Nephron progenitor cell (in vitro differentiated cells): Measurements from ENCODE around the gene GLUD1.
"Not testable (repeated sequence)": the region's sequence is repeated elsewhere in the genome, so short reads cannot be mapped to it uniquely, and the experiment has no call there.

Experiments
- DNase-seq: peaks from one replicate; pipeline ENCODE4 v3.0.0; 2021
- H3K27ac Mint-ChIP-seq: 2 replicates; pipeline ENCODE4 v1.8.0; 2021; ENCODE audit warnings: mild to moderate bottlenecking, moderate library complexity, mixed read lengths
- H3K27me3 Mint-ChIP-seq: 2 replicates; pipeline ENCODE4 v1.8.0; 2021; ENCODE audit warnings: mild to moderate bottlenecking, low read depth, mixed read lengths; ENCODE audit not compliant: poor library complexity
- H3K36me3 Mint-ChIP-seq: 2 replicates; pipeline ENCODE4 v1.8.0; 2021; ENCODE audit warnings: low read depth, mixed read lengths
- H3K4me1 Mint-ChIP-seq: 2 replicates; pipeline ENCODE4 v1.8.0; 2021; ENCODE audit warnings: mixed read lengths
- H3K4me3 Mint-ChIP-seq: 2 replicates; pipeline ENCODE4 v1.8.0; 2021; ENCODE audit warnings: mild to moderate bottlenecking, moderate library complexity, mixed read lengths
- H3K9me3 Mint-ChIP-seq: 2 replicates; pipeline ENCODE4 v1.8.0; 2021; ENCODE audit warnings: mild to moderate bottlenecking, moderate library complexity, mixed read lengths
- CTCF ChIP-seq: fragments of 200-600 bp; sonication (generic); IDR thresholded peaks from 2 replicates; pipeline ENCODE4 v1.5.0; 2021; ENCODE audit warnings: antibody characterized with exemption

GLUD1 gene

GRCh38 chr10:87105446-87106124, 10.9 kb upstream of the GLUD1 start:
- Mint-ChIP-seq H3K27ac (no peak overlapping the region), H3K4me3 (no peak overlapping the region), H3K9me3 (peaks cover 3% of the 10 kb centered on the region), H3K4me1 (no peaks in the 10 kb centered on the region), H3K36me3 (peaks cover 79% of the 10 kb centered on the region), H3K27me3 (no peaks in the 10 kb centered on the region)
- no peak for DNase-seq
- no peak for TF ChIP-seq CTCF

GRCh38 chr10:87104727-87105126, 10.1 kb upstream of the GLUD1 start:
- H3K9me3 Mint-ChIP-seq, H3K4me1 Mint-ChIP-seq, H3K27me3 Mint-ChIP-seq, H3K4me3 Mint-ChIP-seq, H3K27ac Mint-ChIP-seq, DNase-seq: not testable (repeated sequence)
- peaks cover 82% of the 10 kb centered on the region for H3K36me3 Mint-ChIP-seq

- Mint-ChIP-seq H3K4me3 (no peak overlapping the region), H3K27me3 (no peaks in the 10 kb centered on the region), H3K36me3 (peaks cover 82% of the 10 kb centered on the region), H3K27ac (no peak overlapping the region), H3K4me1 (no peaks in the 10 kb centered on the region), H3K9me3 (peaks cover 11% of the 10 kb centered on the region)
- no peak for TF ChIP-seq CTCF
- no peak for DNase-seq
Measured at GRCh38 chr10:87101996-87102395, 7.4 kb upstream of the GLUD1 start.

GRCh38 chr10:87095236-87095945, 748 bp upstream of the GLUD1 start:
- Mint-ChIP-seq H3K36me3 (peaks cover 33% of the 10 kb centered on the region), H3K27ac (no peak overlapping the region)
- no peak for TF ChIP-seq CTCF

GRCh38 chr10:87093632-87094372, 841 bp downstream of the GLUD1 start:
- no peaks in the 10 kb centered on the region for H3K27me3 Mint-ChIP-seq
- peaks cover 3% of the 10 kb centered on the region for H3K9me3 Mint-ChIP-seq
- peaks cover 18% of the 10 kb centered on the region for H3K36me3 Mint-ChIP-seq
- H3K4me3 Mint-ChIP-seq, result peak overlapping the region; percentile 91
- peaks cover 46% of the 10 kb centered on the region for H3K4me1 Mint-ChIP-seq
- peak; percentile 67 for DNase-seq
- H3K27ac Mint-ChIP-seq, result peak overlapping the region; percentile 61
- TF ChIP-seq CTCF, result no peak

More at GRCh38 chr10:87095236-87095945, 748 bp upstream of the GLUD1 start:
- Mint-ChIP-seq H3K27me3 (no peaks in the 10 kb centered on the region), H3K9me3 (peaks cover 9% of the 10 kb centered on the region), H3K4me3 (peak overlapping the region; percentile 83), H3K4me1 (peaks cover 39% of the 10 kb centered on the region)
- DNase-seq, result peak; percentile 75
